GM23338 (cell line): ENCODE data around the gene HOXA1. TPM values are rescaled to one million over a fixed set of nuclear protein-coding genes. Genes with fewer than 3 reads are reported as not detected.

Source experiments
- ATAC-seq: fragments of 200-7000 bp; cut with Tn5 transposase; 3 replicates; pipeline ENCODE4 v1.9.1; 2020
- DNase-seq: peaks from one replicate; pipeline ENCODE4 v3.0.0-alpha.2; 2015; ENCODE audit warnings: low spot score
- H2AFZ ChIP-seq: fragments of 200-600 bp; sonication (generic); 2 replicates; pipeline ENCODE4 v1.8.0; 2016; ENCODE audit warnings: antibody characterized with exemption, mild to moderate bottlenecking, moderate library complexity
- H3F3A ChIP-seq: fragments of 200-600 bp; sonication (generic); replicated peaks from 2 replicates; pipeline ENCODE4 v1.8.0; 2017; ENCODE audit warnings: antibody characterized with exemption, mixed run types, low read depth
- H3K27ac ChIP-seq: fragments of 200-600 bp; sonication (generic); 2 replicates; pipeline ENCODE4 v1.6.1; 2016; ENCODE audit warnings: low read depth
- H3K27me3 ChIP-seq: fragments of 200-600 bp; sonication (generic); 2 replicates; pipeline ENCODE4 v1.8.0; 2016; ENCODE audit warnings: mild to moderate bottlenecking, mixed run types, moderate library complexity; ENCODE audit not compliant: insufficient read depth
- H3K36me3 ChIP-seq: fragments of 200-600 bp; sonication (generic); 2 replicates; pipeline ENCODE4 v1.8.0; 2016; ENCODE audit warnings: mild to moderate bottlenecking; ENCODE audit not compliant: insufficient read depth
- H3K4me1 ChIP-seq: fragments of 200-600 bp; sonication (generic); 2 replicates; pipeline ENCODE4 v1.8.0; 2016; ENCODE audit warnings: mild to moderate bottlenecking, moderate library complexity; ENCODE audit not compliant: insufficient read depth
- H3K4me2 ChIP-seq: fragments of 200-600 bp; sonication (generic); 2 replicates; pipeline ENCODE4 v1.7.1; 2017; ENCODE audit warnings: mixed run types
- H3K4me3 ChIP-seq: fragments of 200-600 bp; sonication (generic); 2 replicates; pipeline ENCODE4 v1.6.1; 2016; ENCODE audit warnings: mixed run types
- H3K79me2 ChIP-seq: fragments of 200-600 bp; sonication (generic); replicated peaks from 2 replicates; pipeline ENCODE4 v1.8.0; 2017; ENCODE audit warnings: mild to moderate bottlenecking; ENCODE audit not compliant: insufficient read depth
- H3K9me2 ChIP-seq: fragments of 200-600 bp; sonication (generic); 2 replicates; pipeline ENCODE4 v1.8.0; 2017; ENCODE audit not compliant: insufficient read depth
- H4K20me1 ChIP-seq: fragments of 200-600 bp; sonication (generic); replicated peaks from 2 replicates; pipeline ENCODE4 v1.8.0; 2017; ENCODE audit warnings: mild to moderate bottlenecking; ENCODE audit not compliant: insufficient read depth
- H3K27ac Mint-ChIP-seq: 2 replicates; pipeline ENCODE4 v1.8.0; 2020; ENCODE audit warnings: inconsistent platforms, mild to moderate bottlenecking, moderate library complexity, mixed read lengths
- H3K27me3 Mint-ChIP-seq: 3 replicates; pipeline ENCODE4 v1.8.0; 2022; ENCODE audit warnings: low read depth, mild to moderate bottlenecking, moderate library complexity, mixed read lengths, inconsistent platforms; ENCODE audit not compliant: insufficient read depth, poor library complexity
- H3K36me3 Mint-ChIP-seq: 3 replicates; pipeline ENCODE4 v1.8.0; 2021; ENCODE audit warnings: low read depth, mild to moderate bottlenecking, inconsistent platforms, moderate library complexity, mixed read lengths
- H3K4me1 Mint-ChIP-seq: 3 replicates; pipeline ENCODE4 v1.8.0; 2020; ENCODE audit warnings: mild to moderate bottlenecking, inconsistent platforms, mixed read lengths
- H3K4me3 Mint-ChIP-seq: 3 replicates; pipeline ENCODE4 v1.8.0; 2021; ENCODE audit warnings: moderate library complexity, mild to moderate bottlenecking, inconsistent platforms, mixed read lengths
- H3K9me3 Mint-ChIP-seq: 3 replicates; pipeline ENCODE4 v1.8.0; 2020; ENCODE audit warnings: moderate library complexity, mild to moderate bottlenecking, inconsistent platforms, mixed read lengths
- CREB1 ChIP-seq: fragments of 250-450 bp; sonication (Bioruptor Pico); IDR thresholded peaks from 2 replicates; pipeline ENCODE4 v1.5.0; 2020; ENCODE audit warnings: low read depth, mild to moderate bottlenecking, moderate library complexity
- EZH2 ChIP-seq: fragments of 200-600 bp; sonication (generic); IDR thresholded peaks from one replicate; pipeline ENCODE4 v1.8.0; 2017; ENCODE audit warnings: antibody characterized with exemption, mild to moderate bottlenecking, low read depth; ENCODE audit not compliant: unreplicated experiment
- EZH2phosphoT487 ChIP-seq: fragments of 200-600 bp; sonication (generic); IDR thresholded peaks from one replicate; pipeline ENCODE4 v1.8.1; 2018; ENCODE audit warnings: antibody characterized with exemption; ENCODE audit not compliant: unreplicated experiment
- JUNB ChIP-seq: IDR thresholded peaks from one replicate; pipeline ENCODE4 v1.6.1; 2016; ENCODE audit warnings: antibody characterized with exemption; ENCODE audit not compliant: unreplicated experiment
- NANOG ChIP-seq: IDR thresholded peaks from 2 replicates; pipeline ENCODE4 v1.6.1; 2016; ENCODE audit warnings: antibody characterized with exemption, borderline replicate concordance
- REST ChIP-seq: IDR thresholded peaks from one replicate; pipeline ENCODE4 v1.6.1; 2018; ENCODE audit warnings: antibody characterized with exemption; ENCODE audit not compliant: unreplicated experiment
- STAT1 ChIP-seq: IDR thresholded peaks from one replicate; pipeline ENCODE4 v1.6.1; 2016; ENCODE audit warnings: antibody characterized with exemption; ENCODE audit not compliant: unreplicated experiment
- ZNF114 ChIP-seq: fragments of 250-450 bp; sonication (Bioruptor Pico); IDR thresholded peaks from 2 replicates; pipeline ENCODE4 v1.5.0; 2020; ENCODE audit warnings: mild to moderate bottlenecking, moderate library complexity
- ZNF331 ChIP-seq: fragments of 250-450 bp; sonication (Bioruptor Pico); IDR thresholded peaks from 2 replicates; pipeline ENCODE4 v1.5.0; 2020; ENCODE audit warnings: low read depth, mild to moderate bottlenecking, moderate library complexity
- polyA plus RNA-seq: library from polyadenylated mRNA; unstranded; fragments of >200 nt; fragmentation: Nextera tagmentation; extraction: Ambion mirVana; gene quantifications from 2 replicates; pipeline ENCODE4 v1.2.1, GENCODE V29; 2016
- total RNA-seq: library from RNA; depleted of rRNA; stranded (reverse); fragments of >200 nt; shearing (Covaris generic); gene quantifications from 2 replicates; pipeline ENCODE4 v1.2.3, GENCODE V29; 2014
- TF ChIP-seq, protein P1 (sequence below), 2 experiments: fragments of 200-600 bp in 1 of 2; sonication (generic) in 1 of 2; conservative IDR thresholded peaks; 2 replicates each; pipeline versions ENCODE4 v1.5.1 to v1.6.1; 2016 to 2017; ENCODE audit warnings: antibody characterized with exemption in 2 of 2, low read depth in 2 of 2, mild to moderate bottlenecking in 2 of 2, moderate library complexity in 1 of 2

The HOXA1 gene
- total and polyA plus RNA-seq, 2 experiments from 2014 or later: not detected

DNA sequence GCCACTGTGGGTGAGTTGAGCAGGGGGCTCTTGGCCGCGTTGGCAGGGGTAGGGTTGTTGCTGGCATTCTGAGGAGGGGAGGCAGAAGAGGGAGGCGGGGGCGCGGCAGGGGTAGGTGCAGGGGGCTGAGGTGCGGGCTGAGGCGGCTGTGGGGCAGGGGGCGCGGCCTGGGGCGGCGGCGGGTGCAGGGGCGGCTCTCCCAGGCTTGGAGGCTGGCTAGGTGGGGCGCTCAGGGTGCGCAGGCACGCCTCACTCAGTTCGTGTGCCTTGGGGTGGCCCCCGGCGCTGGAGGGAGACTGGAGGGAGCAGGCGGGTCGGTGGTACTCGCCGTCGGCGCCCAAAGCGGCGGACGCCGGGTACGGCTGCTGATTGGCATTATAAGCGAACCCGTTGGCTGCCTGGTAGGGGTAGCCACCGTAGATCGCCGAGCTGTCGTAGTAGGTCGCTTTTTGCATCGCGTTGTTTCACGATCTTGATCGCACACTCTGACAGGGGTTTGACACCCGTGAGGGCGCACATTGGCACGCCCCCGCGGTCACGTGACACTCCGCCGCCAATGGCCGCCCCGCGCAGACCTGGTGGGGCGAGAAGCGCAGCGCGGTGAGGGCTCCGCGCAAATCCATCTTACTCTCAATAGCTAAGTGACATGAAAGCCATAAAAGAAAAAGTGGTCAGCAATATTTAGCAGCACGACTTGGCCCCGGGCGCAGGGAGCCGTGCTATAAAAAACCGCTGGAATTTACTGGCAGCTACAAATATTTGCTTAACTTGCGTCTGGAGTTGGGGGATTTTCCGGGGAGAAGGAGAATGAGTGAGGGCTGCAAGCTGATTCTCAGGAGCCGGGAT lies 14.6 kb upstream of the HOXA1 start:
- no peak overlapping the region for H3K27ac Mint-ChIP-seq
- H3K9me3 Mint-ChIP-seq: peaks cover 11% of the 10 kb centered on the region; the same call in 2 of the 3 replicates
- H3K36me3 Mint-ChIP-seq: no peaks in the 10 kb centered on the region; the same call in 2 of the 3 replicates
- TF ChIP-seq EZH2 (peak; percentile 94), JUNB (no peak), NANOG (no peak)
- Histone ChIP-seq H4K20me1 (peaks cover 70% of the 10 kb centered on the region), H2AFZ (no peak overlapping the region), H3F3A (peaks cover 54% of the 10 kb centered on the region), H3K79me2 (no peaks in the 10 kb centered on the region), H3K4me3 (peak overlapping the region; percentile 47), H3K27me3 (peaks cover 97% of the 10 kb centered on the region), H3K9me2 (no peaks in the 10 kb centered on the region), H3K4me1 (peaks cover 42% of the 10 kb centered on the region), H3K4me2 (peak overlapping the region; percentile 66), H3K36me3 (no peaks in the 10 kb centered on the region), H3K27ac (no peak overlapping the region)
- H3K4me1 Mint-ChIP-seq: peaks cover 26% of the 10 kb centered on the region
- H3K27me3 Mint-ChIP-seq: peaks cover 95% of the 10 kb centered on the region
- H3K4me3 Mint-ChIP-seq: peak overlapping the region; percentile 57
- ATAC-seq (peak; percentile 25), DNase-seq (peak; percentile 74)

GRCh38 chr7:27109466-27110185 lies 13.8 kb upstream of the HOXA1 start:
- Histone ChIP-seq H3K9me2 (no peaks in the 10 kb centered on the region), H3K79me2 (no peaks in the 10 kb centered on the region), H3K36me3 (no peaks in the 10 kb centered on the region), H2AFZ (no peak overlapping the region), H4K20me1 (peaks cover 73% of the 10 kb centered on the region), H3K4me1 (peaks cover 36% of the 10 kb centered on the region), H3K27ac (no peak overlapping the region), H3K4me3 (no peak overlapping the region), H3K4me2 (peak overlapping the region; percentile 66; the same call in 1 of the 2 replicates), H3F3A (peaks cover 48% of the 10 kb centered on the region), H3K27me3 (peaks cover 97% of the 10 kb centered on the region)
- TF ChIP-seq EZH2 (peak; percentile 85), CREB1 (CRISPR knock-in tag) (no peak)
- DNase-seq (no peak), ATAC-seq (no peak)
- Mint-ChIP-seq H3K4me1 (peaks cover 26% of the 10 kb centered on the region), H3K9me3 (peaks cover 11% of the 10 kb centered on the region; the same call in 2 of the 3 replicates), H3K27me3 (peaks cover 95% of the 10 kb centered on the region), H3K4me3 (peak overlapping the region; percentile 50), H3K36me3 (no peaks in the 10 kb centered on the region; the same call in 2 of the 3 replicates), H3K27ac (no peak overlapping the region)

- H3K36me3 ChIP-seq: no peaks in the 10 kb centered on the region
- no peak overlapping the region for H3K27ac ChIP-seq
- H3K27me3 Mint-ChIP-seq: peaks cover 99% of the 10 kb centered on the region
- H3K9me2 ChIP-seq: no peaks in the 10 kb centered on the region
- ATAC-seq: peak; percentile 51
- H3K27me3 ChIP-seq: peaks cover 100% of the 10 kb centered on the region
- H3K4me3 Mint-ChIP-seq: peak overlapping the region; percentile 65
- H2AFZ ChIP-seq: no peak overlapping the region
- H3K79me2 ChIP-seq: no peaks in the 10 kb centered on the region
- H3K4me3 ChIP-seq: peak overlapping the region; percentile 49
- DNase-seq: peak; percentile 82
- H4K20me1 ChIP-seq: peaks cover 78% of the 10 kb centered on the region
- peaks cover 21% of the 10 kb centered on the region for H3K4me1 Mint-ChIP-seq
- peaks cover 52% of the 10 kb centered on the region for H3F3A ChIP-seq
- peak overlapping the region; percentile 75 for H3K4me2 ChIP-seq
- peaks cover 32% of the 10 kb centered on the region for H3K4me1 ChIP-seq
- no peak overlapping the region for H3K27ac Mint-ChIP-seq
- H3K9me3 Mint-ChIP-seq: peaks cover 11% of the 10 kb centered on the region; the same call in 2 of the 3 replicates
- H3K36me3 Mint-ChIP-seq: no peaks in the 10 kb centered on the region; the same call in 2 of the 3 replicates
- TF ChIP-seq JUNB (no peak), ZNF114 (CRISPR knock-in tag) (no peak), EZH2 (peak; percentile 75), STAT1 (no peak), REST (no peak), EZH2phosphoT487 (peak; percentile 86), ZNF331 (CRISPR knock-in tag) (no peak)
- TF ChIP-seq, protein P1, sequence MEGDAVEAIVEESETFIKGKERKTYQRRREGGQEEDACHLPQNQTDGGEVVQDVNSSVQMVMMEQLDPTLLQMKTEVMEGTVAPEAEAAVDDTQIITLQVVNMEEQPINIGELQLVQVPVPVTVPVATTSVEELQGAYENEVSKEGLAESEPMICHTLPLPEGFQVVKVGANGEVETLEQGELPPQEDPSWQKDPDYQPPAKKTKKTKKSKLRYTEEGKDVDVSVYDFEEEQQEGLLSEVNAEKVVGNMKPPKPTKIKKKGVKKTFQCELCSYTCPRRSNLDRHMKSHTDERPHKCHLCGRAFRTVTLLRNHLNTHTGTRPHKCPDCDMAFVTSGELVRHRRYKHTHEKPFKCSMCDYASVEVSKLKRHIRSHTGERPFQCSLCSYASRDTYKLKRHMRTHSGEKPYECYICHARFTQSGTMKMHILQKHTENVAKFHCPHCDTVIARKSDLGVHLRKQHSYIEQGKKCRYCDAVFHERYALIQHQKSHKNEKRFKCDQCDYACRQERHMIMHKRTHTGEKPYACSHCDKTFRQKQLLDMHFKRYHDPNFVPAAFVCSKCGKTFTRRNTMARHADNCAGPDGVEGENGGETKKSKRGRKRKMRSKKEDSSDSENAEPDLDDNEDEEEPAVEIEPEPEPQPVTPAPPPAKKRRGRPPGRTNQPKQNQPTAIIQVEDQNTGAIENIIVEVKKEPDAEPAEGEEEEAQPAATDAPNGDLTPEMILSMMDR (conservative IDR thresholded peaks at IDR 0.05; ENCODE audit: low read depth in 2 of 2): no peak
These were observed 12.8 kb upstream of the HOXA1 start for GRCh38 chr7:27108390-27109127.
